Measurements from ENCODE around the gene ZFP36L1. TPM values are rescaled to one million over a fixed set of nuclear protein-coding genes. Genes with fewer than 3 reads are reported as not detected.

The ZFP36L1 gene
- total RNA-seq, 1 experiment from 2014 or later = 39.7 TPM

DNA sequence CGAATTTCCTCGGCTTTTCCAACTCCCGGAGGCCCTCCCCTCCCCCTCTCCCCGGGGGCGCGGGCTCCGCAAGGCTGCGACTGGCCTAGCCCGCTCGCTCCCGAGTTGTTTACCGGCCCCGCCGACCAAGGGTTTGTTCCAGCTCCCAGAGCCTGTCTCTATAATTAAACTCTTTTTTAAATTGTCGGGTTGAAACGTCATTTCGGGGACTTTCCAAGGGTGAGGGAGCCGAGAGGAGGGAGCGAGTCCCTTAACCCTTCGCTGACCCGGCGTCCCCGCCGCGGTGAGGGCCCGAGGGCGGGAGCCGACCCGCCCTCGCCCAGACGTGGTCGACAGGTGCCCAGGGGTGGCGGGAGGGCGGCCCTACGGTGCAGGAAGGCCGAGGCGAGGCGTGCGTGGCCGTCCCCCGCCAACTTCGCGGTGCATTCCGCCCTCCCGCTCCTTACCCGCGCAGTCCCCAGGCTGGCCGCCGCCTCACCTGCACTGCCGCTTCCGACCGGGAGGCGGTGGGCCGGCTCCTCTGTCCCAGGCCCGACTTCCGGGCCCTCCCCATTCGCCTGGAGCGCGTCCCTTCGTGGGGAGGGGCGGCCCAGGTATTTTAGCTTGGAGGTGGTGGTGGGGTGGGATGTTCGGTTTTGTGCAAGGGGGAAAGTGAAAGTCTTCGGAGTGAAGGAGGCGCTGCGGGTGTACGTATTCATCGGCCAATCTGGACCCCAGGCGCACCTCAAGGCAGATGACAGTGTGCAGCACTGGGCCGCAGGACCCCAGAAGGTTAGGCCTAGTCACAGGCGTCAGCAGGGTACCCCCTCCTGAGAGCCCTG lies 2.9 kb upstream of the ZFP36L1 start:
- DNase-seq (ENCODE audit: low spot score) = peak; percentile 40

DNA sequence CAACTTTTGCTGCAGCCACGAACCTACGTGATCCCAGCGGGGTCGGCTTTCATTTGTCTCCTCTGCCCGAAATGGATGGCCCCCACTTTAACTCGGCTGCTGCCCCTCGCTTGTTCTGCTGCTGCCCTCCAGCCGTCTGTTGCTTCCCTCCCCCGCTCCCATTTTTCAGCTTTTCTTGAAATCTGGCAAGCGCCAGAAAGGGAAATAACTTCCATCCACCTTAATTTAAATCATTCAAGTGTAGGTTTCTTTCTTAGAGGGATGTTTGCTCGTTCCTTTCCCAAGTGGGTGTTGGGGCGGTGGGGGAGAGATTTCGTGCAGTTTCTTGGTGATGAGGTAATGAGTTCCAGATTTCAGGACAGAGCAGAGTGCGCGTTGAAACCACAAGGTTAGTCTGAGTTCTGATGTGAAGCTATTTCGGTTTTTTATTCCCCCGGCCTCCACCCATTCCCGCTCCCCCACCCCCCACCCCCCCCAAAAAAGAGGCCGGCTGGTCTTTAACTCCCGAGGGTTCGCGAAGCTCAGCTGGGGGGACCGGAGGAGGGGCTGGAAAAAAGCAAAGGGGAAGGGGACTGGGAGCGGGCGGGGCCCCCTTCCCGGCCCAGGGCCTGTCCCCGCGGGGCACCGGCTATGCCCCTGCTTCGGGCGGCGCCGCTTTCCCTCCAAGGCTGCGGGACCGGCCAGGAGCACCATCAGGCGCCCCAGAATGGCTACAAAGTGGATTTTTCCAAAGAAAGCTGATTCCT lies 2.2 kb upstream of the ZFP36L1 start:
- peak; percentile 54 for DNase-seq (ENCODE audit: low spot score)

- peak; percentile 51 for DNase-seq (ENCODE audit: low spot score)
Measured at GRCh38 chr14:68794130-68794850, 1.4 kb upstream of the ZFP36L1 start.

- DNase-seq (ENCODE audit: low spot score) = no peak
Measured at GRCh38 chr14:68793734-68794129, 865 bp upstream of the ZFP36L1 start.

GRCh38 chr14:68792678-68792978 lies 239 bp downstream of the ZFP36L1 start:
- DNase-seq (ENCODE audit: low spot score) = no peak

GRCh38 chr14:68791902-68792677 lies 777 bp downstream of the ZFP36L1 start:
- DNase-seq (ENCODE audit: low spot score) = no peak

GRCh38 chr14:68791078-68791901 lies 1.6 kb downstream of the ZFP36L1 start:
- peak; percentile 30 for DNase-seq (ENCODE audit: low spot score)

DNA sequence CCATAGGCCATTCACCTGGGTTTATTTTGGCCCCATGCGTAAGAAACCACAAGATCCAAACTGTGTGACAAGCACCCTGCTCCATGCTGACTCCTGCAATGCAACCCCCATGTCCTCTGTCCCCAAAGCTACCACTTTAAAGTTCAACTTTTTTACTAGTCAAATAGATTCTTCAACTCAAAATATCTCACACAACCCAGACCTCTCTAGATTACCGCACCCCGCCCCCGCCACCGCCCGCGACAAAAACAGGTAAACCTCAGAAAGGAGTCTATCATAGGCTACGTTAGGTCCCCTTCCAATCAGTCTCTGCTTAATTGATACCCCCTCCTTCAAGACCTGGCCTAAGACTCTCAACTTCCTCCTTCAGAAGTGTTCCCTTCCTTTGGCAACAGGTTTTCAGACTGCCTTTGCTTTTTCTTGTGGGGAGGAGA lies 2.2 kb downstream of the ZFP36L1 start:
- peak; percentile 14 for DNase-seq (ENCODE audit: low spot score)

DNA sequence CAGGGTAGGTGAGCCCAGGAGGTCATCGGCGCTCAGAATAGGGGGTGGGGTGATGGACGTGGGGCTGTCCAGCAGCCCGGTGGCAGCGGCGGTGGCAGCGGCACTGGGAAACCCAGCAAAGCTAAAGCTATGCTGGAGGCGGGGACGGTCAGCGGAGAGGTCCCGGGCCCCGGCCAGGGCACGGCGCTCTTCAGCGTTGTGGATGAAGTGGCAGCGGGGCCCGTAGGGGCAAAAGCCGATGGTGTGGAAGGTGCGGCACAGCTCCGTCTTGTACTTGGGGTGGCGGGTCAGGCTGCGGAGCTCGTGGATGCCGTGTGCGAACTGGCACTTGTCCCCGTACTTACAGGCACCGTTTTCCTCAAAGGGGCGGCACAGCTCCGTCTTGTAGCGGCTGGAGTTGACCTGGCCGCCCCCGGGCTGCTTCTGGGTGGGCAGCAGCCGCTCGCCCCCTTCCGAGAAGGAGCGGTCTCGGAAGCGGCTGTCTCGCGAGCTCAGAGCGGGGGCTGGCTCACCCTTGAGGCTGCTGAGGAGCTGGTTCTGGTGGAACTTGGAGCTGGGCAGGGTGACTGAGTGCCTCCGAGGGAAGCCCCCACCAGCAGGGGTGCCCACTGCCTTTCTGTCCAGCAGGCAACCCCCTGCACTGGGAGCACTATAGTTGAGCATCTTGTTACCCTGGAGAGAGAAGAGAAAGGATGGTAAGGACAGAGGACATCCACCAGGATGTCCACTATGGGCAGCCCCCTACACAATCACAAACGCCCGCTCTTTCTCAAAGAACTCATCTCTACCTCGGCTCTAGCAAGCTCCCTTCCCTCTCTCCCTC lies 2.8 kb downstream of the ZFP36L1 start:
- peak; percentile 23 for DNase-seq (ENCODE audit: low spot score)

GRCh38 chr14:68788996-68789820 lies 3.7 kb downstream of the ZFP36L1 start:
- DNase-seq (ENCODE audit: low spot score) = peak; percentile 57

GRCh38 chr14:68788275-68788995 lies 4.4 kb downstream of the ZFP36L1 start:
- DNase-seq (ENCODE audit: low spot score) = no peak

GRCh38 chr14:68787092-68787992 lies 5.5 kb downstream of the ZFP36L1 start:
- no peak for DNase-seq (ENCODE audit: low spot score)

- peak; percentile 62 for DNase-seq (ENCODE audit: low spot score)
Measured at GRCh38 chr14:68786491-68787091, 6.3 kb downstream of the ZFP36L1 start.

DNA sequence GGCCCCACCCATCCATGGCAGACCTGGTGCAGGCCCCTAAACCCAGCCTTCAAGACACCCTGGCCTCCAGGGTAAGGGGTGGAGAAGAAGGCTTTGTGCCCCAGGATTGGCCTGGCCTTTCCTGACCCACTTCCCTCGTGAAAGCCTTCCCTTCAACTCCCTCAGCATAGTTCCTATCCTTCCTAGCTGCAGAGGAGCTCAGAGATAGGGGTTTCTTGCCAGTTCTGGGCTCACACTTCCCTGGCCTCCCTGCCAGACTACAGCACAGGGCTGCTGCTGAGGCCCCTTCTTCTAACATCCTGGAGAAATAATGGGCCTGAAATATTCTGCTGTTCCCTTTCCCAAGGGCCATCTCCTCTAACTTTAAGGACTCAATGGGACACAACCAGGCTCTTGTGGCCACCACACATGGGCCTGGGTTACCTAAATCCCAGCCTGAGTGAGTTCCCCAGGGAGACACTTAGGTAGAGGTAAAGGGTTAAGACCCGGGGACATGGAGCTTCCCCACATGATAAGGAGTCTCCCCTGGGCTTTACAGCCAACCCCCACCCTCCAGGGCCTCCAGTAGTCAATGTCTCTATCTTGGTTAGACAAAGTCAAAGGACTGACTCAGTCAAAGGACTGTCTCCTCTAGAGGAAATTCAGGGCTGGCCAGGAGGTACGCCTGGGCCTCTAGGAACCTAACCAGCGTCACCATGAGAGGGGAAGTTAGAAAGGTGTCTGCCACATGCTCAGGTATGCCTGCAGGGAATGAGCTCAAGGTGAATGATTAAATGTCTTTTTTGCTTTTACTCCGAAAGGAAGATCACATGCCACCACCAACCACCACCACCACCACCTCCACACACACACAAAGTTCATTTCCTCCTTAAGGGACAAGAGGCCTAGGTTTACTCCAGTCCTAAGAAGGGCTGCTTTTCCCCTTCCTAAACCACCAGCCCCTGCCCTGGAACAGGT lies 7.1 kb downstream of the ZFP36L1 start:
- peak; percentile 76 for DNase-seq (ENCODE audit: low spot score)

- DNase-seq (ENCODE audit: low spot score) = peak; percentile 88
Measured at GRCh38 chr14:68784978-68785533, 7.8 kb downstream of the ZFP36L1 start.
